Mesenchymal stem cell (in vitro differentiated cells and primary cell): ENCODE results near the gene MYF6. TPM values are rescaled to one million over a fixed set of nuclear protein-coding genes. Genes with fewer than 3 reads are reported as not detected.

ENCODE experiments used
- DNase-seq: peaks from one replicate; pipeline ENCODE4 v3.0.0-alpha.2; 2013
- H2AFZ ChIP-seq: one replicate; pipeline ENCODE4 v1.6.1; 2013; ENCODE audit warnings: low read depth, mild to moderate bottlenecking, control low read depth, inconsistent platforms, low read length, moderate library complexity
- H2AK5ac ChIP-seq: 2 replicates; pipeline ENCODE4 v1.6.1; 2013; ENCODE audit warnings: low read length, moderate library complexity, mild to moderate bottlenecking, inconsistent platforms; ENCODE audit not compliant: severe bottlenecking
- H2BK120ac ChIP-seq: one replicate; pipeline ENCODE4 v1.6.1; 2013; ENCODE audit warnings: low read depth, mild to moderate bottlenecking, inconsistent platforms, low read length, moderate library complexity
- H2BK12ac ChIP-seq, 2 experiments: one replicate each; pipeline ENCODE4 v1.6.1; 2013; ENCODE audit warnings: inconsistent platforms in 2 of 2, low read length in 2 of 2, mild to moderate bottlenecking in 2 of 2, moderate library complexity in 2 of 2, control low read depth in 1 of 2
- H2BK15ac ChIP-seq: one replicate; pipeline ENCODE4 v1.6.1; 2013; ENCODE audit warnings: mild to moderate bottlenecking, low read depth, inconsistent platforms; ENCODE audit not compliant: poor library complexity, severe bottlenecking
- H2BK5ac ChIP-seq: 2 replicates; pipeline ENCODE4 v1.6.1; 2013; ENCODE audit warnings: low read depth, mild to moderate bottlenecking, low read length, control low read depth, inconsistent platforms; ENCODE audit not compliant: poor library complexity, severe bottlenecking
- H3K14ac ChIP-seq, 2 experiments: one replicate each; pipeline ENCODE4 v1.6.1; 2013; ENCODE audit warnings: inconsistent platforms in 2 of 2, low read length in 2 of 2, control low read depth in 1 of 2, mild to moderate bottlenecking in 1 of 2, moderate library complexity in 1 of 2
- H3K18ac ChIP-seq, 2 experiments: one replicate each; pipeline ENCODE4 v1.6.1; 2013; ENCODE audit warnings: inconsistent platforms in 2 of 2, low read length in 2 of 2, control low read depth in 1 of 2, low read depth in 1 of 2, mild to moderate bottlenecking in 1 of 2
- H3K23ac ChIP-seq, 2 experiments: one replicate each; pipeline ENCODE4 v1.6.1; 2013; ENCODE audit warnings: inconsistent platforms in 2 of 2, low read length in 2 of 2, mild to moderate bottlenecking in 2 of 2, moderate library complexity in 2 of 2, control low read depth in 1 of 2
- H3K27ac ChIP-seq: 2 replicates; pipeline ENCODE4 v1.5.1; 2013; ENCODE audit warnings: mild to moderate bottlenecking, moderate library complexity, low read length, control low read depth, inconsistent platforms; ENCODE audit not compliant: poor library complexity, severe bottlenecking
- H3K27me3 ChIP-seq, 2 experiments: 2 replicates each; pipeline versions ENCODE4 v1.6.1 to v1.7.0; 2013; ENCODE audit warnings: low read length in 2 of 2, mild to moderate bottlenecking in 2 of 2, moderate library complexity in 2 of 2, control low read depth in 1 of 2, inconsistent platforms in 1 of 2; ENCODE audit not compliant: control insufficient read depth in 1 of 2, insufficient read depth in 1 of 2
- H3K36me3 ChIP-seq, 2 experiments: 2 replicates each; pipeline versions ENCODE4 v1.6.1 to v1.7.0; 2013; ENCODE audit warnings: low read length in 2 of 2, control low read depth in 1 of 2, inconsistent platforms in 1 of 2, low read depth in 1 of 2, mild to moderate bottlenecking in 1 of 2; ENCODE audit not compliant: insufficient read depth in 2 of 2, control insufficient read depth in 1 of 2
- H3K4ac ChIP-seq, 2 experiments: one replicate each; pipeline ENCODE4 v1.6.1; 2013; ENCODE audit warnings: inconsistent platforms in 2 of 2, low read length in 2 of 2, mild to moderate bottlenecking in 2 of 2, moderate library complexity in 2 of 2, control low read depth in 1 of 2, low read depth in 1 of 2
- H3K4me1 ChIP-seq: 2 replicates; pipeline ENCODE4 v1.6.1; 2013; ENCODE audit warnings: low read depth, low read length, control low read depth; ENCODE audit not compliant: control insufficient read depth, insufficient read depth
- H3K4me2 ChIP-seq: 2 replicates; pipeline ENCODE4 v1.6.1; 2013; ENCODE audit warnings: low read length, mild to moderate bottlenecking, inconsistent platforms; ENCODE audit not compliant: poor library complexity, severe bottlenecking
- H3K4me3 ChIP-seq, 2 experiments: 2 replicates each; pipeline versions ENCODE4 v1.5.1 to v1.7.0; 2013; ENCODE audit warnings: low read length in 2 of 2, mild to moderate bottlenecking in 2 of 2, control low read depth in 1 of 2, low read depth in 1 of 2; ENCODE audit not compliant: insufficient read depth in 1 of 2
- H3K79me1 ChIP-seq: replicated peaks from 2 replicates; pipeline ENCODE4 v1.6.1; 2013; ENCODE audit warnings: mild to moderate bottlenecking, control low read depth, low read length, inconsistent platforms; ENCODE audit not compliant: poor library complexity, severe bottlenecking
- H3K9ac ChIP-seq: 2 replicates; pipeline ENCODE4 v1.7.0; 2013; ENCODE audit warnings: mild to moderate bottlenecking, low read length, moderate library complexity
- H3K9me3 ChIP-seq: 2 replicates; pipeline ENCODE4 v1.7.0; 2013; ENCODE audit warnings: mild to moderate bottlenecking, low read length; ENCODE audit not compliant: control insufficient read depth
- H4K8ac ChIP-seq: one replicate; pipeline ENCODE4 v1.6.1; 2013; ENCODE audit warnings: inconsistent platforms, mild to moderate bottlenecking, low read length, moderate library complexity
- H4K91ac ChIP-seq: one replicate; pipeline ENCODE4 v1.6.1; 2013; ENCODE audit warnings: mild to moderate bottlenecking, low read length, inconsistent platforms
- WGBS: methylation state at CpG from one replicate; pipeline ENCODE4 v1.1.7; 2013; ENCODE audit warnings: mixed read lengths; 5-methylcytosine and 5-hydroxymethylcytosine counted together
- polyA plus RNA-seq, 2 experiments: library from polyadenylated mRNA; stranded (reverse); fragments of 200-250 nt; gene quantifications; one replicate each; pipeline ENCODE4 v1.2.3, GENCODE V29; 2013

MYF6 gene
- 0.03 TPM for polyA plus RNA-seq (2013, experiment 1 of 2)
- 0.03 TPM for polyA plus RNA-seq (2013, experiment 2 of 2)

DNA sequence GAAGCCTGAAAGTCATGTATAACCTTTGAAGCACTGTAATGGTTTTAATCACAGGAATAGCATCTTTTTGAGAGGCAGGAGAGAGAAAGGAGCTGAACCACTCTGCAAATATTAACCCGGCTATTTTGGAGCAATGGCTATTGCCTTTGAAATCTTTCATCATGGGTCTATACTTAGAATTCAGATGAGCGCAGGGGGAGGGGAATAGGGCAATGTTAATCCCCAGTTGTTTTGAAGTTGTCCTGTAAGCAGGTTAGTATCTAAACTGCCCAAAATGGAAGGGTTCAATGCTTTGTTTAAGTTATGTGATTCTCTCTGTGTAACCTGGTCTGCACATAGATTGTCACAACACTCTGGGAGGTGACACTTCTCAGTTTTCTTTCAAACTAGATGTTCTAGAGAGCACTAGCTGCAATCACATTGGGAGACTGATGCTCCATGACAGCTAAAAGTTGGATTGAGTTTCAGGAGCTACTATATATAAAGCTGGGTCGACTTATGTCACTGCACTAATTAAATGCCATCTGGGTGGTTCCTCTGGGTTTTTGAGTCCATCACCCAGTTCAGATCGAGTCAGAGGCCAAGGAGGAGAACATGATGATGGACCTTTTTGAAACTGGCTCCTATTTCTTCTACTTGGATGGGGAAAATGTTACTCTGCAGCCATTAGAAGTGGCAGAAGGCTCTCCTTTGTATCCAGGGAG lies at the start of gene MYF6:
TSS of gene MYF6 (plus strand) at position 509 of the 704 bp plus-strand sequence. CDS start at position 595, 86 bp downstream.
- Histone ChIP-seq H2BK15ac (peak within 1 kb of the TSS; percentile 36), H3K4me2 (peak within 1 kb of the TSS; percentile 94), H2BK120ac (no peak within 1 kb of the TSS), H3K4ac (no peak within 1 kb of the TSS), H4K91ac (no peak within 1 kb of the TSS), H3K79me1 (no peaks in the 10 kb centered on the region), H4K8ac (peak within 1 kb of the TSS; percentile 91), H2AFZ (peak within 1 kb of the TSS; percentile 7), H3K9me3 (no peaks in the 10 kb centered on the region), H2BK5ac (no peak within 1 kb of the TSS), H3K14ac (no peak within 1 kb of the TSS), H3K4me1 (peaks cover 11% of the 10 kb centered on the region), H2BK12ac (no peak within 1 kb of the TSS), H3K27me3 (peaks cover 0 to 34% of the 10 kb centered on the region in 2 experiments), H3K18ac (no peak within 1 kb of the TSS), H3K27ac (no peak within 1 kb of the TSS), H3K9ac (peak within 1 kb of the TSS; percentile 32), H3K4me3 (peak within 1 kb of the TSS; percentile 43 to 76), H3K36me3 (no peaks in the 10 kb centered on the region), H2AK5ac (no peak within 1 kb of the TSS), H3K23ac (no peak within 1 kb of the TSS)
- DNase-seq: no peak
- WGBS: 96% methylated on average over 4 of the region's 4 CpGs

- H2BK120ac ChIP-seq: no peak overlapping the region
- no peak overlapping the region for H2BK12ac ChIP-seq
- H3K9me3 ChIP-seq: no peaks in the 10 kb centered on the region
- H4K91ac ChIP-seq: no peak overlapping the region
- H2BK15ac ChIP-seq: no peak overlapping the region
- H3K79me1 ChIP-seq: no peaks in the 10 kb centered on the region
- H3K9ac ChIP-seq: no peak overlapping the region
- no peak overlapping the region for H3K18ac ChIP-seq
- H3K4me1 ChIP-seq: no peaks in the 10 kb centered on the region
- no peak for DNase-seq
- H3K4ac ChIP-seq: no peak overlapping the region
- no peak overlapping the region for H2AFZ ChIP-seq
- H2BK5ac ChIP-seq: no peak overlapping the region
- H4K8ac ChIP-seq: no peak overlapping the region
- no peak overlapping the region for H3K23ac ChIP-seq
- no peak overlapping the region for H3K4me3 ChIP-seq
- WGBS: 98% methylated on average over 4 of the region's 5 CpGs
- no peak overlapping the region for H3K27ac ChIP-seq
- H3K4me2 ChIP-seq: no peak overlapping the region
- no peak overlapping the region for H3K14ac ChIP-seq
- H3K36me3 ChIP-seq: no peaks in the 10 kb centered on the region
- H2AK5ac ChIP-seq: no peak overlapping the region
- no peaks in the 10 kb centered on the region for H3K27me3 ChIP-seq
Observed at GRCh38 chr12:80659512-80660063, 47.8 kb upstream of the MYF6 start.

- Histone ChIP-seq H3K4me2 (no peak overlapping the region), H3K27me3 (no peaks in the 10 kb centered on the region), H3K4ac (no peak overlapping the region), H3K9ac (no peak overlapping the region), H2AK5ac (no peak overlapping the region), H3K27ac (no peak overlapping the region), H2BK12ac (no peak overlapping the region), H4K91ac (no peak overlapping the region), H3K18ac (no peak overlapping the region), H3K79me1 (no peaks in the 10 kb centered on the region), H2BK5ac (no peak overlapping the region), H3K4me1 (no peaks in the 10 kb centered on the region), H2BK120ac (no peak overlapping the region), H3K9me3 (no peaks in the 10 kb centered on the region), H3K4me3 (no peak overlapping the region), H3K23ac (no peak overlapping the region), H2BK15ac (no peak overlapping the region), H3K36me3 (no peaks in the 10 kb centered on the region), H2AFZ (no peak overlapping the region), H3K14ac (no peak overlapping the region), H4K8ac (no peak overlapping the region)
- no peak for DNase-seq
Observed at GRCh38 chr12:80662586-80662985, 44.8 kb upstream of the MYF6 start.

- Histone ChIP-seq H2BK15ac (no peak overlapping the region), H2BK5ac (no peak overlapping the region), H3K9ac (no peak overlapping the region), H3K23ac (no peak overlapping the region), H3K36me3 (no peaks in the 10 kb centered on the region), H2BK120ac (no peak overlapping the region), H3K9me3 (no peaks in the 10 kb centered on the region), H3K27me3 (no peaks in the 10 kb centered on the region), H3K27ac (no peak overlapping the region), H3K4me2 (no peak overlapping the region), H2AK5ac (no peak overlapping the region), H4K91ac (no peak overlapping the region), H3K14ac (no peak overlapping the region), H3K4me1 (no peaks in the 10 kb centered on the region), H2AFZ (no peak overlapping the region), H3K4ac (no peak overlapping the region), H2BK12ac (no peak overlapping the region), H4K8ac (no peak overlapping the region), H3K18ac (no peak overlapping the region), H3K4me3 (no peak overlapping the region), H3K79me1 (no peaks in the 10 kb centered on the region)
- 80% methylated on average over 4 of the region's 5 CpGs for WGBS
- no peak for DNase-seq
Observed at GRCh38 chr12:80670214-80670613, 37.2 kb upstream of the MYF6 start.
